Dendritic cell treated with granulocyte-macrophage colony-stimulating factor and Interleukin-4, amounts not matched to agents 40 ng/mL and 50 ng/mL, for 4 days (primary cell): ENCODE data around the gene CSNK1A1L.
A peak's percentile ranks its signal among the peaks of the same experiment; 100 is the strongest.
"Not testable (repeated sequence)": the region's sequence is repeated elsewhere in the genome, so short reads cannot be mapped to it uniquely, and the experiment has no call there.

ENCODE experiments used
- H3K27ac Mint-ChIP-seq: one replicate; pipeline ENCODE4 v1.8.0; 2022; ENCODE audit warnings: mild to moderate bottlenecking, mixed read lengths
- H3K27me3 Mint-ChIP-seq: one replicate; pipeline ENCODE4 v1.8.0; 2022; ENCODE audit warnings: mild to moderate bottlenecking, mixed read lengths
- H3K36me3 Mint-ChIP-seq: one replicate; pipeline ENCODE4 v1.8.0; 2022; ENCODE audit warnings: low read depth, mixed read lengths
- H3K4me1 Mint-ChIP-seq: one replicate; pipeline ENCODE4 v1.8.0; 2022; ENCODE audit warnings: low read depth, mixed read lengths
- H3K4me3 Mint-ChIP-seq: one replicate; pipeline ENCODE4 v1.8.0; 2022; ENCODE audit warnings: mild to moderate bottlenecking, moderate library complexity, mixed read lengths
- H3K9me3 Mint-ChIP-seq: one replicate; pipeline ENCODE4 v1.8.0; 2022; ENCODE audit warnings: mixed read lengths
- intact Hi-C: fragments of 100-400 bp; cut with micrococcal nuclease; formaldehyde crosslinking; loops from one replicate; pipeline ENCODE4 v1.15.0; 2022

CSNK1A1L gene

DNA sequence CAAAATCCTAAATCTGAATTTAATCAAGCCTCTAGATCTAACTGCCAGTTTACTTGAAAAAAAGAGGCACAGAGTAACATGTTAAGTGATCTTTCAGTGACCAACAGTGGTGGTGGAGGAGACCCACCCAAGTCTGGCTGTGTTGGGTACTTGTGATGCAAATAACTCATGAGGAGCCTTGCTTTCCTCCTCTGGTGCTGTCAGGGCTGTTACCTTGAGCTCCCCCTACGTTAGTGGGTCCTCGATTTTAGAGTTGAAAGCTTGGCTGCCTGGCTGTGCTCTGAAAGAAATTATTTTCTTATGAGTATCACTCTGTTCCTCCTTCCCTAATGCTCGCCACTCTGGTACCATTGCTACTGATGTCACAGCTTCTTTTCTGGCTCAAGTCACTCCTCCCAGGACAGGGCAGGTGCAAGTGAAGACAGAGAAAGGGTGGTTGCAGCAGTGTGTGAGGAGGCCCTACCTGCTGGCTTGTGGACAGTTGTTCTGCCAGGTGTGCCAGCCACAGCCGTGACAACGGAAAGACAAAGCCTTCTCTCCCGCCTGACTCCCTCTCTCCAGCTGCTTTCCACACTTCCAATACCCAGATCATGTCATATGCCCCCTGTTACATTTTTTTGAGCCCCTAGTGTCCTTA, 39.5 kb downstream of the CSNK1A1L start:
- no peak overlapping the region for H3K27ac Mint-ChIP-seq
- H3K9me3 Mint-ChIP-seq: no peaks in the 10 kb centered on the region
- no peak overlapping the region for H3K4me3 Mint-ChIP-seq
- intact Hi-C loops: no loop called here
- H3K27me3 Mint-ChIP-seq: peaks cover 2% of the 10 kb centered on the region
- H3K4me1 Mint-ChIP-seq: peaks cover 6% of the 10 kb centered on the region
- H3K36me3 Mint-ChIP-seq: no peaks in the 10 kb centered on the region

DNA sequence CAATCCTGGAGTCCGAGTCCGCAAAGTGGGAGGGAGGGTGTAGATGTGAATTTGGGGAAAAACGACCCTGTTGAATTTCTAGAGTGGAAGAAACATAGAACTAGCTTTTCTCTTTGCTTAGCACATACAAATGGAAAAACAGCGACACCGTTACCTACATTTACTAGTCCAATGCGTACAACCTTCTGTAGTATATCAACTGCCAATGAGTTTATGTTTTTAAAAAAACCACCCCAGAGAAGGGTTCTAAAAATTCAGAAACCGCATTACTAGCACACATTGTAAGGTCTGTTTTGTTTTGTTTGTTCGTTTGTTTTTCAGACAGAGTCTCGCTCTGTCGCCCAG, 45.6 kb downstream of the CSNK1A1L start:
- H3K4me1 Mint-ChIP-seq: peaks cover 33% of the 10 kb centered on the region
- peak overlapping the region; percentile 93 for H3K4me3 Mint-ChIP-seq
- peak overlapping the region; percentile 94 for H3K27ac Mint-ChIP-seq
- H3K27me3 Mint-ChIP-seq: peaks cover 2% of the 10 kb centered on the region
- intact Hi-C loops: loop anchor here (2.0 to 10.0 kb wide), 3 partner anchors 61 to 1287 kb away; partner anchors contain the start of genes ALG5 and UFM1
- no peaks in the 10 kb centered on the region for H3K9me3 Mint-ChIP-seq
- peaks cover 25% of the 10 kb centered on the region for H3K36me3 Mint-ChIP-seq

DNA sequence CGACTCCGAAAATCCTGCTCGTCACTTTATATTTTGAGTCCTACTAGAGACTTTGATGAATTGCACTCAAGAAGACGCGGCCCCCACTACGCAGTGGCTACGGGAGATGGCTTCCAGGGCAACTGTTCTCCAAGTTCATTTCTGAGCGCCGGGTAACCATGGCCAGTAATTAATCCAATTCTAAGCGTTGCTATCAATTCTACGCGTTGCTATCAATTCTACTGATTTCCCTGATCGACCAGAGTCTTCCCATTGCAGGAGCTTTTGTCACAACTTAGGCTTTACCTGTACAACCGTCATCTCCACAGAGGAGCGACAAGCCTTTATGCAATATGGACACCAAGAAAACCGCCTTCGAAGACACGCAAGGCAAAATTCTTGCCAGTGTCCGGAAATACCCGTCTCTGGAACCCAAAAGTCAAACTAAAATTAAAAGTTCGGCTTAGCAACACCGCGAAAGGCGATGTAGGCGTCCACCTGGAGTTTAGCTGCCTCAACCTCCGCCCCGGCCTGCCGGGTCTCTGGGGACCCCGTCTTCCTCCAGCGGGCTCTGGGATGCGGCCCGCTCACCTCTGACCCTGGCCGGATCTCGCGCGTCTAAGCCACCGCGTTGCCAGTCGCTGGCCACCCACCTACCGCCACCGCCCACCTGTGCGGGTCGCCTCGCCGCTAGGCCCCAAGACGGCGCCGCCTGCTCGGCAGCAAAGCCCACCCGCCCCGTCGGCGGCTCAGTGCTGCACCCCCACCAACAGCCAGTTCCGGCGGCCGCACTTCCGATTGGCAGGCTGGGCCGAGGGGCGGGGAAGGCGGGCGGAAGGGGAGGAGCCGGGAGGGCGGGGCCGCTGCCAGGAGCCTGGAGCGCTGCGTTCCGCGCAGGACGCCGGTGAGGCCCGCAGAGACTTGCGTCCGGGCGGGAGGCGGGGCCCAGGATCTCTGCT, 46.3 kb downstream of the CSNK1A1L start, which contains the start of gene SUPT20H:
Gene SUPT20H (minus strand): TSS at position 779 of the 938 bp plus-strand sequence. CDS start 8,198 bp downstream, outside the sequence.
- Mint-ChIP-seq H3K4me1 (peaks cover 32% of the 10 kb centered on the region), H3K36me3 (peaks cover 25% of the 10 kb centered on the region)

DNA sequence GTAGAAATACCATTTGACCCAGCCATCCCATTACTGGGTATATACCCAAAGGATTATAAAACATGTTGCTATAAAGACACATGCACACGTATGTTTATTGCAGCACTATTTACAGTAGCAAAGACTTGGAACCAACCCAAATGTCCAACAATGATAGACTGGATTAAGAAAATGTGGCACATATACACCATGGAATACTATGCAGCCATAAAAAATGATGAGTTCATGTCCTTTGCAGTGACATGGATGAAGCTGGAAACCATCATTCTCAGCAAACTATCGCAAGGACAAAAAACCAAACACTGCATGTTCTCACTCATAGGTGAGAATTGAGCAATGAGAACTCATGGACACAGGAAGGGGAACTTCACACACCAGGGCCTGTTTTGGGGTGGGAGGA, 49.2 kb downstream of the CSNK1A1L start:
- H3K4me1 Mint-ChIP-seq: peaks cover 39% of the 10 kb centered on the region
- not testable (repeated sequence) for H3K27ac Mint-ChIP-seq, H3K27me3 Mint-ChIP-seq, H3K9me3 Mint-ChIP-seq, H3K4me3 Mint-ChIP-seq
- peaks cover 39% of the 10 kb centered on the region for H3K36me3 Mint-ChIP-seq
- intact Hi-C loops: loop anchor here (10.0 kb wide), 1 partner anchor 231 kb away; no protein-coding TSS in a partner anchor

More for the DNA sequence above, 46.3 kb downstream of the CSNK1A1L start, which contains the start of gene SUPT20H:
- intact Hi-C loops: loop anchor here (2.0 to 10.0 kb wide), 2 partner anchors 60 to 234 kb away; partner anchors contain the start of gene ALG5
- Mint-ChIP-seq H3K9me3 (no peaks in the 10 kb centered on the region), H3K4me3 (peak within 1 kb of the TSS; percentile 93), H3K27ac (peak within 1 kb of the TSS; percentile 94), H3K27me3 (peaks cover 2% of the 10 kb centered on the region)
